Measurements from ENCODE around the gene TEX35.
"Not testable (repeated sequence)": the region's sequence is repeated elsewhere in the genome, so short reads cannot be mapped to it uniquely, and the experiment has no call there.

Gene TEX35

GRCh38 chr1:178534137-178534868 is 21.4 kb downstream of the TEX35 start:
- intact Hi-C loops (cut with DNase I), result loop anchor here (10.0 kb wide), 1 partner anchor 470 kb away; no protein-coding TSS in a partner anchor
- peak in 1 of 42 donors; percentile 29 for DNase-seq

- DNase-seq, result no peak
- intact Hi-C loops (cut with DNase I), result loop anchor here (10.0 kb wide), 1 partner anchor 468 kb away; no protein-coding TSS in a partner anchor
Measured at GRCh38 chr1:178536329-178536728, 23.4 kb downstream of the TEX35 start.

GRCh38 chr1:178536844-178537371 is 24.0 kb downstream of the TEX35 start:
- DNase-seq, result peak in 40 of 42 donors; percentile 31 to 93 (median 70)
- intact Hi-C loops (cut with DNase I), result loop anchor here (10.0 kb wide), 1 partner anchor 468 kb away; no protein-coding TSS in a partner anchor

- no peak for DNase-seq
- intact Hi-C loops (cut with DNase I), result loop anchor here (10.0 kb wide), 1 partner anchor 467 kb away; no protein-coding TSS in a partner anchor
Measured at GRCh38 chr1:178537382-178538090, 24.6 kb downstream of the TEX35 start.

GRCh38 chr1:178538192-178538916 is 25.4 kb downstream of the TEX35 start:
- no peak for DNase-seq
- intact Hi-C loops (cut with DNase I), result loop anchor here (10.0 kb wide), 1 partner anchor 466 kb away; no protein-coding TSS in a partner anchor

- DNase-seq, result no peak
- intact Hi-C loops (cut with DNase I), result loop anchor here (10.0 kb wide), 1 partner anchor 466 kb away; no protein-coding TSS in a partner anchor
Measured at GRCh38 chr1:178539291-178539690, 26.4 kb downstream of the TEX35 start.

GRCh38 chr1:178540204-178540603 is 27.3 kb downstream of the TEX35 start:
- peak in 3 of 42 donors; percentile 26 to 49 (median 34) for DNase-seq
- intact Hi-C loops (cut with DNase I), result no loop called here

- DNase-seq, result peak; percentile 19 to 90 (median 72)
- intact Hi-C loops (cut with DNase I), result no loop called here
Measured at GRCh38 chr1:178540646-178541045, 27.7 kb downstream of the TEX35 start.

GRCh38 chr1:178541379-178541778 is 28.5 kb downstream of the TEX35 start:
- intact Hi-C loops (cut with DNase I), result no loop called here
- no peak for DNase-seq

- intact Hi-C loops (cut with DNase I), result loop anchor here (2.0 kb wide), 1 partner anchor 211 kb away; no protein-coding TSS in a partner anchor
- DNase-seq, result peak in 39 of 42 donors; percentile 20 to 73 (median 53)
Measured at GRCh38 chr1:178541829-178542553, 29.1 kb downstream of the TEX35 start.

- intact Hi-C loops (cut with DNase I), result loop anchor here (2.0 kb wide), 1 partner anchor 210 kb away; no protein-coding TSS in a partner anchor
- DNase-seq, result peak; percentile 76 to 97 (median 90)
Measured at GRCh38 chr1:178542554-178543289, 29.8 kb downstream of the TEX35 start.

GRCh38 chr1:178543290-178543607 is 30.3 kb downstream of the TEX35 start:
- no peak for DNase-seq
- intact Hi-C loops (cut with DNase I), result loop anchor here (2.0 kb wide), 1 partner anchor 210 kb away; no protein-coding TSS in a partner anchor

GRCh38 chr1:178544531-178544930 is 31.6 kb downstream of the TEX35 start:
- intact Hi-C loops (cut with DNase I), result no loop called here
- no peak for DNase-seq

GRCh38 chr1:178548108-178548507 is 35.2 kb downstream of the TEX35 start:
- intact Hi-C loops (cut with DNase I), result no loop called here

GRCh38 chr1:178551307-178551706 is 38.4 kb downstream of the TEX35 start:
- DNase-seq, result no peak
- intact Hi-C loops (cut with DNase I), result no loop called here

More at GRCh38 chr1:178548108-178548507, 35.2 kb downstream of the TEX35 start:
- DNase-seq, result no peak

- no peak for DNase-seq
- intact Hi-C loops (cut with DNase I), result no loop called here
Measured at GRCh38 chr1:178551940-178552339, 39.0 kb downstream of the TEX35 start.

- intact Hi-C loops (cut with DNase I), result no loop called here
- DNase-seq, result peak in 1 of 42 donors; percentile 3
Measured at GRCh38 chr1:178552856-178553255, 39.9 kb downstream of the TEX35 start.

- peak in 1 of 42 donors; percentile 2 for DNase-seq
Measured at GRCh38 chr1:178554351-178554750, 41.4 kb downstream of the TEX35 start.

More at GRCh38 chr1:178554351-178554750, 41.4 kb downstream of the TEX35 start:
- intact Hi-C loops (cut with DNase I), result not testable (repeated sequence)
